22Rv1 (cell line): ENCODE measurements around the gene COL27A1.

ENCODE experiments used
- H3K27ac ChIP-seq: fragments of 450-650 bp; 2 replicates; pipeline ENCODE4 v1.5.1; 2017
- CTCF ChIP-seq: fragments of 450-650 bp; IDR thresholded peaks from 2 replicates; pipeline ENCODE4 v1.5.1; 2017; ENCODE audit warnings: mild to moderate bottlenecking
- ZFX ChIP-seq: fragments of 450-650 bp; IDR thresholded peaks from 2 replicates; pipeline ENCODE4 v1.6.1; 2017; ENCODE audit warnings: antibody characterized with exemption, borderline replicate concordance

The COL27A1 gene

GRCh38 chr9:114221706-114222465 lies 66.5 kb downstream of the COL27A1 start:
- no peak overlapping the region for H3K27ac ChIP-seq
- TF ChIP-seq ZFX (no peak), CTCF (no peak)

- H3K27ac ChIP-seq: peak overlapping the region; percentile 65
- TF ChIP-seq CTCF: no peak
- TF ChIP-seq ZFX: no peak
These were observed 68.4 kb downstream of the COL27A1 start for GRCh38 chr9:114223564-114224246.

- peak overlapping the region; percentile 65 for H3K27ac ChIP-seq
These were observed 68.9 kb downstream of the COL27A1 start for GRCh38 chr9:114224247-114224610.

GRCh38 chr9:114225561-114226212 lies 70.3 kb downstream of the COL27A1 start:
- H3K27ac ChIP-seq: no peak overlapping the region
- TF ChIP-seq ZFX: no peak
- TF ChIP-seq CTCF: no peak

More at GRCh38 chr9:114224247-114224610, 68.9 kb downstream of the COL27A1 start:
- TF ChIP-seq ZFX (no peak), CTCF (no peak)

GRCh38 chr9:114226246-114227055 lies 71.1 kb downstream of the COL27A1 start:
- H3K27ac ChIP-seq: no peak overlapping the region
- TF ChIP-seq ZFX (no peak), CTCF (no peak)

GRCh38 chr9:114227288-114228015 lies 72.1 kb downstream of the COL27A1 start:
- TF ChIP-seq CTCF: no peak
- no peak for TF ChIP-seq ZFX
- H3K27ac ChIP-seq: no peak overlapping the region
